Testis (tissue), 3 donors: ENCODE results near the gene NAXE. TPM values are rescaled to one million over a fixed set of nuclear protein-coding genes. Genes with fewer than 3 reads are reported as not detected.

Source experiments
- DNase-seq: peaks from one replicate; pipeline ENCODE4 v3.0.0-alpha.2; 2019
- H3K27ac ChIP-seq, 2 donors: fragments of 200-600 bp; sonication (generic); one replicate each; pipeline ENCODE4 v1.5.1; 2019
- H3K27me3 ChIP-seq: fragments of 200-600 bp; sonication (generic); one replicate; pipeline ENCODE4 v1.5.1; 2019
- H3K36me3 ChIP-seq: fragments of 200-600 bp; sonication (generic); one replicate; pipeline ENCODE4 v1.5.1; 2017; ENCODE audit warnings: low read depth; ENCODE audit errors: missing control alignments
- H3K4me1 ChIP-seq: fragments of 200-600 bp; sonication (generic); one replicate; pipeline ENCODE4 v1.5.1; 2019
- H3K4me3 ChIP-seq, 2 donors: fragments of 200-600 bp; sonication (generic); one replicate each; pipeline ENCODE4 v1.5.1; 2017 to 2019
- H3K9me3 ChIP-seq: fragments of 200-600 bp; sonication (generic); one replicate; pipeline ENCODE4 v1.5.1; 2017
- CTCF ChIP-seq, 3 experiments: fragments of 450-650 bp in 2 of 3; fragments of 200-600 bp in 1 of 3; sonication (generic) in 1 of 3; IDR thresholded peaks; one replicate each; pipeline ENCODE4 v1.5.1; 2016 to 2019; ENCODE audit warnings: antibody characterized with exemption in 3 of 3, mild to moderate bottlenecking in 2 of 3, moderate library complexity in 1 of 3
- POLR2A ChIP-seq: fragments of 450-650 bp; IDR thresholded peaks from one replicate; pipeline ENCODE4 v1.6.1; 2017; ENCODE audit warnings: antibody characterized with exemption, mild to moderate bottlenecking, moderate library complexity
- WGBS, 2 donors: methylation state at CpG; one replicate each; pipeline ENCODE4 v1.1.5; 2018; 5-methylcytosine and 5-hydroxymethylcytosine counted together
- intact Hi-C: fragments of 100-400 bp; cut with DNase I; formaldehyde crosslinking; loops from one replicate; pipeline ENCODE4 v1.15.1; 2023; ENCODE audit warnings: low total_unique reads
- polyA plus RNA-seq: library from polyadenylated mRNA; stranded (reverse); fragments of 350-450 nt; fragmentation: Illumina TruSeq; extraction: RNeasy Lipid Tissue Mini Kit (QIAGEN cat#74804); gene quantifications from one replicate; pipeline ENCODE4 v1.2.3, GENCODE V29; 2014; ENCODE audit warnings: low read depth, low replicate concordance; ENCODE audit not compliant: insufficient read depth
- total RNA-seq, 2 donors: library from RNA; depleted of rRNA; stranded (reverse); fragments of >200 nt; gene quantifications; one replicate each; pipeline ENCODE4 v1.2.3, GENCODE V29; 2016

NAXE gene
- total and polyA plus RNA-seq, 3 donors from 2014 or later: 110 to 200 (median 142) TPM

- Histone ChIP-seq H3K27me3 (no peaks in the 10 kb centered on the region), H3K4me1 (no peaks in the 10 kb centered on the region), H3K4me3 (no peak overlapping the region), H3K36me3 (no peaks in the 10 kb centered on the region), H3K27ac (no peak overlapping the region), H3K9me3 (no peaks in the 10 kb centered on the region)
- no peak for DNase-seq
- intact Hi-C loops: no loop called here
- WGBS, 2 donors: 83 to 84% methylated on average over 8 of the region's 8 CpGs
- TF ChIP-seq CTCF (IDR thresholded peaks at IDR 0.05) (no peak), POLR2A (no peak)
These were observed 36.6 kb upstream of the NAXE start for GRCh38 chr1:156554971-156555370.

GRCh38 chr1:156555715-156556114, 35.9 kb upstream of the NAXE start:
- intact Hi-C loops: no loop called here
- H3K27ac ChIP-seq: no peak overlapping the region
- H3K9me3 ChIP-seq: no peaks in the 10 kb centered on the region
- no peak overlapping the region for H3K4me3 ChIP-seq
- WGBS, 2 donors: 50 to 65% methylated on average over 2 of the region's 2 CpGs
- no peaks in the 10 kb centered on the region for H3K36me3 ChIP-seq
- no peak for TF ChIP-seq CTCF (IDR thresholded peaks at IDR 0.05)
- no peak for TF ChIP-seq POLR2A
- DNase-seq: no peak
- H3K27me3 ChIP-seq: no peaks in the 10 kb centered on the region
- H3K4me1 ChIP-seq: no peaks in the 10 kb centered on the region

DNA sequence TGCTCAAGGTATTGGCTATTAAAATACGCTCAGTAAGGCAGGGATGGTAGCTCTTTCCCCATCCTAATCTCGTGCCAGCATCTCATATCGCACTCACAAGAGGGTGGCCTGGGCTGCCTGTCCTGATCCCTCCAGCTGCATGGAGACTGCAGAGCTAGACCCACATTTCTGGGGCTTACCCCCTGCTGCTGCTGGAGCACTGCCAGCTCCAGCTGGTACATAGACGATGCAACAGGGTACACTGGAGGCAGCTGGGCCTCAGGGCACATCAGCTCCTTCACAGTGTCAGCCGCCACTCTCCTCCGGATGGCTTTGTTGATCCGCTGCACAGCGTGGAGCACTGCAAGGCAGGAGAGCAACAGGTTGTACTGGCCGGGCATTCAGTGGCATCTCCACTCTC, 35.2 kb upstream of the NAXE start:
- no peaks in the 10 kb centered on the region for H3K4me1 ChIP-seq
- no peak overlapping the region for H3K27ac ChIP-seq
- H3K4me3 ChIP-seq: no peak overlapping the region
- intact Hi-C loops: no loop called here
- DNase-seq: no peak
- WGBS, 2 donors: 63 to 82% methylated on average over 3 to 9 of the region's 9 CpGs
- TF ChIP-seq CTCF (IDR thresholded peaks at IDR 0.05) (no peak), POLR2A (no peak)
- no peaks in the 10 kb centered on the region for H3K9me3 ChIP-seq
- H3K36me3 ChIP-seq: no peaks in the 10 kb centered on the region
- H3K27me3 ChIP-seq: no peaks in the 10 kb centered on the region

DNA sequence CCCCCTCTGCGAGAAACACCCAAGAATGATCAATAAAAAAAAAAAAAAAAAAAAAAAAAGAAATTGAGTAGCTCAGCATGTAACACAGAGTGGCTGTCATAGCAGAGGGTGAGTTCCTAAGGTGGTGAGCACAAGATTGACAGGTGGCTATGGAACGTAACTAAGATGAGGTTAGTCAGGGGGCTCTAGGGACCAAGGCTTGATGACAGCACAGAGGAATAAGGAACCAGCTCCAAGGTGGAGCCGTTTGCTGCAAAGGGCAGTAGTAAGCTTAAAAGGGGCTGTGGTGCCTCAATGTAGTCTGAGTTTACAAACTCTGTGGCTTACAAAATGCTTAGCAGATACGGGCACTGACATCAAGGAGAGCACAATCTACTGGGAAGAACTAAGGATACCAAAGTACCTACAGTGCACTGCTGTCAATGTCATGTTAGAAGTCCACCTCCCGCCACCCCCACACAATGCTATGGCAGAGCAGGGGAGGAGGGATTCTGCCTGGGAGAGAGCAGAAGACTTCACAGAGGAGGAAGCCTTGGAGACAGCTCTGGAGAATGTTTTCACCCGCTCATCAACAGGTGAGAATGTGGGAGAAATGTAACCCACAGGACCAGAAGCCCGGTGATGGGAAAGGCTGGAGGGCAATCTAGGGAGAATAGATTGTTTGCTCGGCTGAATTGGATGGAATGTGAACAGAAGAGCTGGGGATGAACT, 32.3 kb upstream of the NAXE start:
- Histone ChIP-seq H3K27ac (no peak overlapping the region), H3K4me1 (no peaks in the 10 kb centered on the region), H3K4me3 (no peak overlapping the region), H3K9me3 (no peaks in the 10 kb centered on the region), H3K27me3 (no peaks in the 10 kb centered on the region), H3K36me3 (no peaks in the 10 kb centered on the region)
- intact Hi-C loops: no loop called here
- DNase-seq: no peak
- TF ChIP-seq POLR2A (no peak), CTCF (IDR thresholded peaks at IDR 0.05) (no peak)
- whole genome bisulfite sequencing, 2 donors: 75 to 80% methylated on average over 7 of the region's 8 CpGs

GRCh38 chr1:156559797-156560385, 31.7 kb upstream of the NAXE start:
- Histone ChIP-seq H3K4me3 (no peak overlapping the region), H3K4me1 (no peaks in the 10 kb centered on the region), H3K9me3 (no peaks in the 10 kb centered on the region), H3K27me3 (no peaks in the 10 kb centered on the region), H3K27ac (no peak overlapping the region), H3K36me3 (no peaks in the 10 kb centered on the region)
- TF ChIP-seq POLR2A (no peak), CTCF (IDR thresholded peaks at IDR 0.05) (no peak)
- intact Hi-C loops: no loop called here
- no peak for DNase-seq
- 71 to 78% methylated on average over 5 of the region's 5 CpGs for WGBS, 2 donors
